Measurements from ENCODE around the gene CDH23. TPM values are rescaled to one million over a fixed set of nuclear protein-coding genes. Genes with fewer than 3 reads are reported as not detected.
A peak's percentile ranks its signal among the peaks of the same experiment; 100 is the strongest.

CDH23 gene
- total and polyA plus RNA-seq, 10 donors, result 2.0 to 19.9 (median 11.0) TPM

- DNase-seq, result peak; percentile 43
Measured at GRCh38 chr10:71501402-71501801, 104.7 kb downstream of the CDH23 start.

GRCh38 chr10:71502190-71502589 lies 105.5 kb downstream of the CDH23 start:
- Histone ChIP-seq H3K27me3 (replicated peaks in 1 of 7) (no peaks in the 10 kb centered on the region), H3K27ac (no peak overlapping the region), H3K9me3 (no peaks in the 10 kb centered on the region), H3K4me1 (peaks cover 0 to 7% (median 2%) of the 10 kb centered on the region in 6 donors), H3K4me3 (no peak overlapping the region), H3K36me3 (no peaks in the 10 kb centered on the region)
- WGBS, 5 donors, result 84 to 100% (median 94%) methylated on average over 1 of the region's 1 CpG
- intact Hi-C loops (cut with DNase I; ENCODE audit: low total_unique reads), result no loop called here
- DNase-seq, result no peak
- TF ChIP-seq POLR2AphosphoS5 (IDR thresholded peaks at IDR 0.05) (no peak), CTCF (IDR thresholded peaks at IDR 0.05 in 8 of 11, conservative IDR thresholded peaks at IDR 0.05 in 3 of 11) (no peak), POLR2A (IDR thresholded peaks at IDR 0.05) (no peak)

More at GRCh38 chr10:71501402-71501801, 104.7 kb downstream of the CDH23 start:
- TF ChIP-seq POLR2AphosphoS5 (IDR thresholded peaks at IDR 0.05) (no peak), CTCF (IDR thresholded peaks at IDR 0.05 in 8 of 11, conservative IDR thresholded peaks at IDR 0.05 in 3 of 11) (no peak), POLR2A (IDR thresholded peaks at IDR 0.05) (no peak)
- Histone ChIP-seq H3K4me3 (no peak overlapping the region), H3K27ac (no peak overlapping the region), H3K27me3 (replicated peaks in 1 of 7) (no peaks in the 10 kb centered on the region), H3K36me3 (no peaks in the 10 kb centered on the region), H3K9me3 (no peaks in the 10 kb centered on the region), H3K4me1 (peaks cover 0 to 7% (median 2%) of the 10 kb centered on the region in 6 donors)
- WGBS, 5 donors, result 87 to 93% (median 90%) methylated on average over 4 of the region's 4 CpGs
- intact Hi-C loops (cut with DNase I; ENCODE audit: low total_unique reads), result no loop called here

- 78 to 94% (median 88%) methylated on average over 3 to 5 of the region's 5 CpGs for WGBS, 5 donors
- peak; percentile 57 for DNase-seq
- TF ChIP-seq POLR2A (IDR thresholded peaks at IDR 0.05), result no peak
- TF ChIP-seq CTCF (IDR thresholded peaks at IDR 0.05 in 8 of 11, conservative IDR thresholded peaks at IDR 0.05 in 3 of 11), result no peak
- TF ChIP-seq POLR2AphosphoS5 (IDR thresholded peaks at IDR 0.05), result no peak
Measured at GRCh38 chr10:71502851-71503250, 106.1 kb downstream of the CDH23 start.

GRCh38 chr10:71504168-71504567 lies 107.4 kb downstream of the CDH23 start:
- Histone ChIP-seq H3K4me1 (peaks cover 0 to 7% (median 2%) of the 10 kb centered on the region in 6 donors), H3K4me3 (no peak overlapping the region), H3K9me3 (no peaks in the 10 kb centered on the region), H3K27ac (no peak overlapping the region), H3K36me3 (no peaks in the 10 kb centered on the region), H3K27me3 (replicated peaks in 1 of 7) (no peaks in the 10 kb centered on the region)
- DNase-seq, result no peak
- WGBS, 5 donors, result 65 to 86% (median 78%) methylated on average over 2 of the region's 2 CpGs
- intact Hi-C loops (cut with DNase I; ENCODE audit: low total_unique reads), result no loop called here
- TF ChIP-seq CTCF (IDR thresholded peaks at IDR 0.05 in 8 of 11, conservative IDR thresholded peaks at IDR 0.05 in 3 of 11) (no peak), POLR2AphosphoS5 (IDR thresholded peaks at IDR 0.05) (no peak), POLR2A (IDR thresholded peaks at IDR 0.05) (no peak)

More at GRCh38 chr10:71502851-71503250, 106.1 kb downstream of the CDH23 start:
- H3K36me3 ChIP-seq, result no peaks in the 10 kb centered on the region
- H3K4me1 ChIP-seq, result peaks cover 0 to 7% (median 2%) of the 10 kb centered on the region in 6 donors
- no peak overlapping the region for H3K27ac ChIP-seq
- no peak overlapping the region for H3K4me3 ChIP-seq
- intact Hi-C loops (cut with DNase I; ENCODE audit: low total_unique reads), result no loop called here
- no peaks in the 10 kb centered on the region for H3K27me3 ChIP-seq (replicated peaks in 1 of 7)
- H3K9me3 ChIP-seq, result no peaks in the 10 kb centered on the region
